DND-41 (cell line): ENCODE results near the gene TM4SF1.

Experiments
- ATAC-seq: fragments of 200-7000 bp; cut with Tn5 transposase; 3 replicates; pipeline ENCODE4 v1.9.1; 2021; ENCODE audit warnings: low read depth; ENCODE audit not compliant: insufficient read depth
- DNase-seq: peaks from one replicate; pipeline ENCODE4 v3.0.0-alpha.2; 2020
- H2AFZ ChIP-seq: 2 replicates; pipeline ENCODE4 v1.6.0; 2012; ENCODE audit warnings: low read depth, low read length
- H3K27ac ChIP-seq: 2 replicates; pipeline ENCODE4 v1.5.1; 2012; ENCODE audit warnings: low read length, inconsistent platforms
- H3K27me3 ChIP-seq: fragments of 200-600 bp; sonication (generic); 2 replicates; pipeline ENCODE4 v1.6.0; 2012; ENCODE audit warnings: low read length, mild to moderate bottlenecking, inconsistent platforms; ENCODE audit not compliant: insufficient read depth, poor library complexity
- H3K36me3 ChIP-seq: 2 replicates; pipeline ENCODE4 v1.5.1; 2012; ENCODE audit warnings: low read length, inconsistent platforms; ENCODE audit not compliant: insufficient read depth
- H3K4me1 ChIP-seq: 2 replicates; pipeline ENCODE4 v1.5.1; 2012; ENCODE audit warnings: mild to moderate bottlenecking, low read length; ENCODE audit not compliant: insufficient read depth
- H3K4me2 ChIP-seq: 2 replicates; pipeline ENCODE4 v1.6.0; 2012; ENCODE audit warnings: mild to moderate bottlenecking, moderate library complexity, low read length, inconsistent platforms; ENCODE audit not compliant: insufficient read depth
- H3K4me3 ChIP-seq, 2 experiments: fragments of 200-600 bp in 1 of 2; shearing (Covaris generic) in 1 of 2; 2 replicates each; pipeline ENCODE4 v1.5.1; 2012 to 2016; ENCODE audit warnings: inconsistent platforms in 2 of 2, low read length in 2 of 2, mild to moderate bottlenecking in 2 of 2, low read depth in 1 of 2, moderate library complexity in 1 of 2
- H3K79me2 ChIP-seq: 2 replicates; pipeline ENCODE4 v1.6.0; 2012; ENCODE audit warnings: low read length, inconsistent platforms; ENCODE audit not compliant: insufficient read depth
- H3K9ac ChIP-seq: 2 replicates; pipeline ENCODE4 v1.6.0; 2012; ENCODE audit warnings: low read depth, mild to moderate bottlenecking, inconsistent platforms, low read length, moderate library complexity
- H3K9me3 ChIP-seq: 2 replicates; pipeline ENCODE4 v1.5.1; 2012; ENCODE audit warnings: low read length, moderate library complexity, mild to moderate bottlenecking, inconsistent platforms; ENCODE audit not compliant: insufficient read depth, severe bottlenecking
- H4K20me1 ChIP-seq: 2 replicates; pipeline ENCODE4 v1.6.0; 2012; ENCODE audit warnings: low read length; ENCODE audit not compliant: insufficient read depth
- CTCF ChIP-seq: IDR thresholded peaks from 2 replicates; pipeline ENCODE4 v1.5.1; 2012; ENCODE audit warnings: borderline replicate concordance, low read length, moderate library complexity, mild to moderate bottlenecking; ENCODE audit not compliant: poor library complexity, severe bottlenecking; ENCODE audit errors: extremely low read depth
- EZH2 ChIP-seq: IDR thresholded peaks from 3 replicates; pipeline ENCODE4 v1.6.1; 2012; ENCODE audit warnings: borderline replicate concordance, low read depth, mild to moderate bottlenecking, moderate library complexity, low read length, inconsistent platforms; ENCODE audit not compliant: severe bottlenecking

Gene TM4SF1

GRCh38 chr3:149390772-149391212 lies 13.3 kb upstream of the TM4SF1 start:
- no peaks in the 10 kb centered on the region for H3K79me2 ChIP-seq
- ATAC-seq = no peak

GRCh38 chr3:149390294-149390693 lies 12.8 kb upstream of the TM4SF1 start:
- TF ChIP-seq CTCF (no peak), EZH2 (no peak)
- H3K4me2 ChIP-seq = no peak overlapping the region
- DNase-seq (no peak), ATAC-seq (no peak)
- no peaks in the 10 kb centered on the region for H3K27me3 ChIP-seq
- H3K9ac ChIP-seq = no peak overlapping the region
- no peaks in the 10 kb centered on the region for H3K4me1 ChIP-seq
- no peak overlapping the region for H2AFZ ChIP-seq
- no peaks in the 10 kb centered on the region for H4K20me1 ChIP-seq
- H3K36me3 ChIP-seq = no peaks in the 10 kb centered on the region
- no peak overlapping the region for H3K4me3 ChIP-seq
- H3K79me2 ChIP-seq = no peaks in the 10 kb centered on the region
- H3K27ac ChIP-seq = no peak overlapping the region
- no peaks in the 10 kb centered on the region for H3K9me3 ChIP-seq

More at GRCh38 chr3:149390772-149391212, 13.3 kb upstream of the TM4SF1 start:
- no peak overlapping the region for H3K4me2 ChIP-seq
- H3K4me1 ChIP-seq = no peaks in the 10 kb centered on the region
- no peak overlapping the region for H3K27ac ChIP-seq
- no peak overlapping the region for H3K9ac ChIP-seq
- no peaks in the 10 kb centered on the region for H3K27me3 ChIP-seq
- TF ChIP-seq EZH2 (no peak), CTCF (no peak)
- no peaks in the 10 kb centered on the region for H3K9me3 ChIP-seq
- DNase-seq = no peak
- no peak overlapping the region for H2AFZ ChIP-seq
- H3K4me3 ChIP-seq = no peak overlapping the region
- H3K36me3 ChIP-seq = no peaks in the 10 kb centered on the region
- no peaks in the 10 kb centered on the region for H4K20me1 ChIP-seq

- no peak overlapping the region for H2AFZ ChIP-seq
- H3K27ac ChIP-seq = no peak overlapping the region
- no peak for DNase-seq
- H3K4me1 ChIP-seq = no peaks in the 10 kb centered on the region
- no peak for ATAC-seq
- H3K79me2 ChIP-seq = no peaks in the 10 kb centered on the region
- H3K4me2 ChIP-seq = no peak overlapping the region
- no peaks in the 10 kb centered on the region for H3K9me3 ChIP-seq
- no peak overlapping the region for H3K9ac ChIP-seq
- H3K36me3 ChIP-seq = no peaks in the 10 kb centered on the region
- H4K20me1 ChIP-seq = no peaks in the 10 kb centered on the region
- no peak overlapping the region for H3K4me3 ChIP-seq
- no peaks in the 10 kb centered on the region for H3K27me3 ChIP-seq
- TF ChIP-seq CTCF (no peak), EZH2 (no peak)
These were observed 11.3 kb upstream of the TM4SF1 start for GRCh38 chr3:149388531-149389417.
